Stimulated activated naive CD4-positive, alpha-beta T cell treated with Interleukin-2 at 50 U/mL for 16 hours (primary cell): ENCODE data around the gene SOX6.

Source experiments
- DNase-seq: peaks from one replicate; lab custom pipeline; 2025; lab: John Stamatoyannopoulos, UW

The SOX6 gene

GRCh38 chr11:15963266-15963665 lies 393.1 kb downstream of the SOX6 start:
- no peak for DNase-seq

GRCh38 chr11:15958910-15959309 lies 397.4 kb downstream of the SOX6 start:
- no peak for DNase-seq

- DNase-seq = no peak
These were observed 399.1 kb downstream of the SOX6 start for GRCh38 chr11:15957234-15957633.

- no peak for DNase-seq
These were observed 400.0 kb downstream of the SOX6 start for GRCh38 chr11:15956302-15956701.

- DNase-seq = no peak
These were observed 400.8 kb downstream of the SOX6 start for GRCh38 chr11:15955595-15955994.

GRCh38 chr11:15947681-15948648 lies 408.4 kb downstream of the SOX6 start:
- DNase-seq = no peak

- DNase-seq = no peak
These were observed 410.6 kb downstream of the SOX6 start for GRCh38 chr11:15945726-15946125.

- no peak for DNase-seq
These were observed 411.9 kb downstream of the SOX6 start for GRCh38 chr11:15944460-15944859.

- no peak for DNase-seq
These were observed 412.7 kb downstream of the SOX6 start for GRCh38 chr11:15943418-15944197.

- DNase-seq = no peak
These were observed 413.4 kb downstream of the SOX6 start for GRCh38 chr11:15942936-15943335.

GRCh38 chr11:15942126-15942525 lies 414.2 kb downstream of the SOX6 start:
- no peak for DNase-seq

GRCh38 chr11:15941206-15941770 lies 415.1 kb downstream of the SOX6 start:
- no peak for DNase-seq

- no peak for DNase-seq
These were observed 415.7 kb downstream of the SOX6 start for GRCh38 chr11:15940462-15941205.

- DNase-seq = no peak
These were observed 417.4 kb downstream of the SOX6 start for GRCh38 chr11:15938983-15939382.

- no peak for DNase-seq
These were observed 418.2 kb downstream of the SOX6 start for GRCh38 chr11:15938121-15938611.

GRCh38 chr11:15937601-15938120 lies 418.7 kb downstream of the SOX6 start:
- DNase-seq = no peak

GRCh38 chr11:15936011-15936410 lies 420.3 kb downstream of the SOX6 start:
- no peak for DNase-seq

- no peak for DNase-seq
These were observed 421.0 kb downstream of the SOX6 start for GRCh38 chr11:15935373-15935772.

GRCh38 chr11:15933886-15934625 lies 422.3 kb downstream of the SOX6 start:
- no peak for DNase-seq

GRCh38 chr11:15932417-15932816 lies 423.9 kb downstream of the SOX6 start:
- DNase-seq = no peak

- DNase-seq = no peak
These were observed 424.8 kb downstream of the SOX6 start for GRCh38 chr11:15931497-15931896.
